GM12878 (cell line): ENCODE data around the gene ANO10.

Experiments
- CTCF ChIP-seq, 3 experiments: IDR thresholded peaks in 2 of 3; conservative IDR thresholded peaks in 1 of 3; 2 replicates each; pipeline ENCODE4 v1.5.1; 2011; ENCODE audit warnings: low read depth in 3 of 3, low read length in 3 of 3, mild to moderate bottlenecking in 3 of 3, control low read depth in 2 of 3, moderate library complexity in 2 of 3, inconsistent platforms in 1 of 3, mixed read lengths in 1 of 3; ENCODE audit not compliant: control insufficient read depth in 2 of 3, insufficient read depth in 1 of 3; ENCODE audit errors: extremely low read depth in 1 of 3
- EZH2 ChIP-seq: IDR thresholded peaks from 2 replicates; pipeline ENCODE4 v1.6.1; 2012; ENCODE audit warnings: low read depth, mild to moderate bottlenecking, control low read depth, inconsistent platforms, low read length, borderline replicate concordance; ENCODE audit not compliant: control insufficient read depth
- NR2C2 ChIP-seq: IDR thresholded peaks from 2 replicates; pipeline ENCODE4 v1.6.1; 2011; ENCODE audit warnings: borderline replicate concordance, low read depth; ENCODE audit not compliant: control insufficient read depth, insufficient read length
- POLR2AphosphoS5 ChIP-seq: IDR thresholded peaks from 2 replicates; pipeline ENCODE4 v1.6.1; 2011; ENCODE audit warnings: mild to moderate bottlenecking, low read length, inconsistent platforms
- RAD21 ChIP-seq: IDR thresholded peaks from 2 replicates; pipeline ENCODE4 v1.6.1; 2011; ENCODE audit warnings: mild to moderate bottlenecking, low read depth, low read length, moderate library complexity; ENCODE audit not compliant: insufficient read depth
- REST ChIP-seq: IDR thresholded peaks from 2 replicates; pipeline ENCODE4 v1.6.1; 2012; ENCODE audit warnings: mild to moderate bottlenecking, low read depth, low read length
- SPI1 ChIP-seq: IDR thresholded peaks from 2 replicates; pipeline ENCODE4 v1.6.1; 2011; ENCODE audit warnings: low read depth, mild to moderate bottlenecking, low read length, moderate library complexity, borderline replicate concordance; ENCODE audit not compliant: insufficient read depth
- TCF3 ChIP-seq: IDR thresholded peaks from 2 replicates; pipeline ENCODE4 v1.6.1; 2012; ENCODE audit warnings: low read depth, mild to moderate bottlenecking, low read length, borderline replicate concordance; ENCODE audit not compliant: insufficient read depth
- USF2 ChIP-seq: IDR thresholded peaks from 2 replicates; pipeline ENCODE4 v1.6.1; 2011; ENCODE audit warnings: low read depth, low read length, improper control_type of control experiment, borderline replicate concordance
- ZNF622 ChIP-seq: fragments of 450-650 bp; IDR thresholded peaks from 2 replicates; pipeline ENCODE4 v1.6.1; 2017; ENCODE audit warnings: mild to moderate bottlenecking, inconsistent platforms

GRCh38 chr3:43540624-43541023, 81.2 kb downstream of the ANO10 start:
- no peak for TF ChIP-seq ZNF622
- no peak for TF ChIP-seq CTCF (IDR thresholded peaks at IDR 0.05 in 2 of 3, conservative IDR thresholded peaks at IDR 0.05 in 1 of 3; ENCODE audit: control insufficient read depth in 2 of 3, extremely low read depth in 1 of 3, insufficient read depth in 1 of 3, low read depth in 3 of 3, low read length in 3 of 3)
- no peak for TF ChIP-seq NR2C2
- TF ChIP-seq REST, result no peak
- no peak for TF ChIP-seq USF2
- TF ChIP-seq SPI1, result no peak
- TF ChIP-seq POLR2AphosphoS5, result no peak
- TF ChIP-seq RAD21, result no peak
- no peak for TF ChIP-seq TCF3
- TF ChIP-seq EZH2, result no peak
